GM23338 (cell line): ENCODE data around the gene ZNF675. TPM values are rescaled to one million over a fixed set of nuclear protein-coding genes. Genes with fewer than 3 reads are reported as not detected.

Experiments
- ATAC-seq: fragments of 200-7000 bp; cut with Tn5 transposase; 3 replicates; pipeline ENCODE4 v1.9.1; 2020
- DNase-seq: peaks from one replicate; pipeline ENCODE4 v3.0.0-alpha.2; 2015; ENCODE audit warnings: low spot score
- H2AFZ ChIP-seq: fragments of 200-600 bp; sonication (generic); 2 replicates; pipeline ENCODE4 v1.8.0; 2016; ENCODE audit warnings: antibody characterized with exemption, mild to moderate bottlenecking, moderate library complexity
- H3F3A ChIP-seq: fragments of 200-600 bp; sonication (generic); replicated peaks from 2 replicates; pipeline ENCODE4 v1.8.0; 2017; ENCODE audit warnings: antibody characterized with exemption, mixed run types, low read depth
- H3K27ac ChIP-seq: fragments of 200-600 bp; sonication (generic); 2 replicates; pipeline ENCODE4 v1.6.1; 2016; ENCODE audit warnings: low read depth
- H3K27me3 ChIP-seq: fragments of 200-600 bp; sonication (generic); 2 replicates; pipeline ENCODE4 v1.8.0; 2016; ENCODE audit warnings: mild to moderate bottlenecking, mixed run types, moderate library complexity; ENCODE audit not compliant: insufficient read depth
- H3K36me3 ChIP-seq: fragments of 200-600 bp; sonication (generic); 2 replicates; pipeline ENCODE4 v1.8.0; 2016; ENCODE audit warnings: mild to moderate bottlenecking; ENCODE audit not compliant: insufficient read depth
- H3K4me1 ChIP-seq: fragments of 200-600 bp; sonication (generic); 2 replicates; pipeline ENCODE4 v1.8.0; 2016; ENCODE audit warnings: mild to moderate bottlenecking, moderate library complexity; ENCODE audit not compliant: insufficient read depth
- H3K4me2 ChIP-seq: fragments of 200-600 bp; sonication (generic); 2 replicates; pipeline ENCODE4 v1.7.1; 2017; ENCODE audit warnings: mixed run types
- H3K4me3 ChIP-seq: fragments of 200-600 bp; sonication (generic); 2 replicates; pipeline ENCODE4 v1.6.1; 2016; ENCODE audit warnings: mixed run types
- H3K79me2 ChIP-seq: fragments of 200-600 bp; sonication (generic); replicated peaks from 2 replicates; pipeline ENCODE4 v1.8.0; 2017; ENCODE audit warnings: mild to moderate bottlenecking; ENCODE audit not compliant: insufficient read depth
- H3K9me2 ChIP-seq: fragments of 200-600 bp; sonication (generic); 2 replicates; pipeline ENCODE4 v1.8.0; 2017; ENCODE audit not compliant: insufficient read depth
- H4K20me1 ChIP-seq: fragments of 200-600 bp; sonication (generic); replicated peaks from 2 replicates; pipeline ENCODE4 v1.8.0; 2017; ENCODE audit warnings: mild to moderate bottlenecking; ENCODE audit not compliant: insufficient read depth
- H3K27ac Mint-ChIP-seq: 2 replicates; pipeline ENCODE4 v1.8.0; 2020; ENCODE audit warnings: inconsistent platforms, mild to moderate bottlenecking, moderate library complexity, mixed read lengths
- H3K27me3 Mint-ChIP-seq: 3 replicates; pipeline ENCODE4 v1.8.0; 2022; ENCODE audit warnings: low read depth, mild to moderate bottlenecking, moderate library complexity, mixed read lengths, inconsistent platforms; ENCODE audit not compliant: insufficient read depth, poor library complexity
- H3K36me3 Mint-ChIP-seq: 3 replicates; pipeline ENCODE4 v1.8.0; 2021; ENCODE audit warnings: low read depth, mild to moderate bottlenecking, inconsistent platforms, moderate library complexity, mixed read lengths
- H3K4me1 Mint-ChIP-seq: 3 replicates; pipeline ENCODE4 v1.8.0; 2020; ENCODE audit warnings: mild to moderate bottlenecking, inconsistent platforms, mixed read lengths
- H3K4me3 Mint-ChIP-seq: 3 replicates; pipeline ENCODE4 v1.8.0; 2021; ENCODE audit warnings: moderate library complexity, mild to moderate bottlenecking, inconsistent platforms, mixed read lengths
- H3K9me3 Mint-ChIP-seq: 3 replicates; pipeline ENCODE4 v1.8.0; 2020; ENCODE audit warnings: moderate library complexity, mild to moderate bottlenecking, inconsistent platforms, mixed read lengths
- CREB1 ChIP-seq: fragments of 250-450 bp; sonication (Bioruptor Pico); IDR thresholded peaks from 2 replicates; pipeline ENCODE4 v1.5.0; 2020; ENCODE audit warnings: low read depth, mild to moderate bottlenecking, moderate library complexity
- EZH2 ChIP-seq: fragments of 200-600 bp; sonication (generic); IDR thresholded peaks from one replicate; pipeline ENCODE4 v1.8.0; 2017; ENCODE audit warnings: antibody characterized with exemption, mild to moderate bottlenecking, low read depth; ENCODE audit not compliant: unreplicated experiment
- EZH2phosphoT487 ChIP-seq: fragments of 200-600 bp; sonication (generic); IDR thresholded peaks from one replicate; pipeline ENCODE4 v1.8.1; 2018; ENCODE audit warnings: antibody characterized with exemption; ENCODE audit not compliant: unreplicated experiment
- POLR2AphosphoS5 ChIP-seq: IDR thresholded peaks from 2 replicates; pipeline ENCODE4 v1.6.1; 2016; ENCODE audit warnings: antibody characterized with exemption, low read depth
- REST ChIP-seq: IDR thresholded peaks from one replicate; pipeline ENCODE4 v1.6.1; 2018; ENCODE audit warnings: antibody characterized with exemption; ENCODE audit not compliant: unreplicated experiment
- STAT1 ChIP-seq: IDR thresholded peaks from one replicate; pipeline ENCODE4 v1.6.1; 2016; ENCODE audit warnings: antibody characterized with exemption; ENCODE audit not compliant: unreplicated experiment
- ZNF114 ChIP-seq: fragments of 250-450 bp; sonication (Bioruptor Pico); IDR thresholded peaks from 2 replicates; pipeline ENCODE4 v1.5.0; 2020; ENCODE audit warnings: mild to moderate bottlenecking, moderate library complexity
- polyA plus RNA-seq: library from polyadenylated mRNA; unstranded; fragments of >200 nt; fragmentation: Nextera tagmentation; extraction: Ambion mirVana; gene quantifications from 2 replicates; pipeline ENCODE4 v1.2.1, GENCODE V29; 2016
- total RNA-seq: library from RNA; depleted of rRNA; stranded (reverse); fragments of >200 nt; shearing (Covaris generic); gene quantifications from 2 replicates; pipeline ENCODE4 v1.2.3, GENCODE V29; 2014
- TF ChIP-seq, protein P1 (sequence below): fragments of 250-450 bp; sonication (Bioruptor Pico); IDR thresholded peaks from 2 replicates; pipeline ENCODE4 v1.5.0; 2020; ENCODE audit warnings: mild to moderate bottlenecking, moderate library complexity

The ZNF675 gene
- total and polyA plus RNA-seq, 2 experiments from 2014 or later = 20.2 to 37.8 TPM

- no peak overlapping the region for H2AFZ ChIP-seq
- DNase-seq (no peak), ATAC-seq (no peak)
- no peak overlapping the region for H3K4me3 Mint-ChIP-seq
- H3K27ac ChIP-seq = no peak overlapping the region
- H3K36me3 Mint-ChIP-seq = no peaks in the 10 kb centered on the region
- no peaks in the 10 kb centered on the region for H3K9me3 Mint-ChIP-seq
- no peaks in the 10 kb centered on the region for H3K36me3 ChIP-seq
- no peak overlapping the region for H3K4me2 ChIP-seq
- no peaks in the 10 kb centered on the region for H3K79me2 ChIP-seq
- H3K27me3 ChIP-seq = no peaks in the 10 kb centered on the region
- no peaks in the 10 kb centered on the region for H4K20me1 ChIP-seq
- peaks cover 22% of the 10 kb centered on the region for H3K4me1 ChIP-seq
- TF ChIP-seq CREB1 = no peak
- TF ChIP-seq EZH2phosphoT487 = no peak
- no peak for TF ChIP-seq REST
- no peak for TF ChIP-seq EZH2
- TF ChIP-seq, protein P1, sequence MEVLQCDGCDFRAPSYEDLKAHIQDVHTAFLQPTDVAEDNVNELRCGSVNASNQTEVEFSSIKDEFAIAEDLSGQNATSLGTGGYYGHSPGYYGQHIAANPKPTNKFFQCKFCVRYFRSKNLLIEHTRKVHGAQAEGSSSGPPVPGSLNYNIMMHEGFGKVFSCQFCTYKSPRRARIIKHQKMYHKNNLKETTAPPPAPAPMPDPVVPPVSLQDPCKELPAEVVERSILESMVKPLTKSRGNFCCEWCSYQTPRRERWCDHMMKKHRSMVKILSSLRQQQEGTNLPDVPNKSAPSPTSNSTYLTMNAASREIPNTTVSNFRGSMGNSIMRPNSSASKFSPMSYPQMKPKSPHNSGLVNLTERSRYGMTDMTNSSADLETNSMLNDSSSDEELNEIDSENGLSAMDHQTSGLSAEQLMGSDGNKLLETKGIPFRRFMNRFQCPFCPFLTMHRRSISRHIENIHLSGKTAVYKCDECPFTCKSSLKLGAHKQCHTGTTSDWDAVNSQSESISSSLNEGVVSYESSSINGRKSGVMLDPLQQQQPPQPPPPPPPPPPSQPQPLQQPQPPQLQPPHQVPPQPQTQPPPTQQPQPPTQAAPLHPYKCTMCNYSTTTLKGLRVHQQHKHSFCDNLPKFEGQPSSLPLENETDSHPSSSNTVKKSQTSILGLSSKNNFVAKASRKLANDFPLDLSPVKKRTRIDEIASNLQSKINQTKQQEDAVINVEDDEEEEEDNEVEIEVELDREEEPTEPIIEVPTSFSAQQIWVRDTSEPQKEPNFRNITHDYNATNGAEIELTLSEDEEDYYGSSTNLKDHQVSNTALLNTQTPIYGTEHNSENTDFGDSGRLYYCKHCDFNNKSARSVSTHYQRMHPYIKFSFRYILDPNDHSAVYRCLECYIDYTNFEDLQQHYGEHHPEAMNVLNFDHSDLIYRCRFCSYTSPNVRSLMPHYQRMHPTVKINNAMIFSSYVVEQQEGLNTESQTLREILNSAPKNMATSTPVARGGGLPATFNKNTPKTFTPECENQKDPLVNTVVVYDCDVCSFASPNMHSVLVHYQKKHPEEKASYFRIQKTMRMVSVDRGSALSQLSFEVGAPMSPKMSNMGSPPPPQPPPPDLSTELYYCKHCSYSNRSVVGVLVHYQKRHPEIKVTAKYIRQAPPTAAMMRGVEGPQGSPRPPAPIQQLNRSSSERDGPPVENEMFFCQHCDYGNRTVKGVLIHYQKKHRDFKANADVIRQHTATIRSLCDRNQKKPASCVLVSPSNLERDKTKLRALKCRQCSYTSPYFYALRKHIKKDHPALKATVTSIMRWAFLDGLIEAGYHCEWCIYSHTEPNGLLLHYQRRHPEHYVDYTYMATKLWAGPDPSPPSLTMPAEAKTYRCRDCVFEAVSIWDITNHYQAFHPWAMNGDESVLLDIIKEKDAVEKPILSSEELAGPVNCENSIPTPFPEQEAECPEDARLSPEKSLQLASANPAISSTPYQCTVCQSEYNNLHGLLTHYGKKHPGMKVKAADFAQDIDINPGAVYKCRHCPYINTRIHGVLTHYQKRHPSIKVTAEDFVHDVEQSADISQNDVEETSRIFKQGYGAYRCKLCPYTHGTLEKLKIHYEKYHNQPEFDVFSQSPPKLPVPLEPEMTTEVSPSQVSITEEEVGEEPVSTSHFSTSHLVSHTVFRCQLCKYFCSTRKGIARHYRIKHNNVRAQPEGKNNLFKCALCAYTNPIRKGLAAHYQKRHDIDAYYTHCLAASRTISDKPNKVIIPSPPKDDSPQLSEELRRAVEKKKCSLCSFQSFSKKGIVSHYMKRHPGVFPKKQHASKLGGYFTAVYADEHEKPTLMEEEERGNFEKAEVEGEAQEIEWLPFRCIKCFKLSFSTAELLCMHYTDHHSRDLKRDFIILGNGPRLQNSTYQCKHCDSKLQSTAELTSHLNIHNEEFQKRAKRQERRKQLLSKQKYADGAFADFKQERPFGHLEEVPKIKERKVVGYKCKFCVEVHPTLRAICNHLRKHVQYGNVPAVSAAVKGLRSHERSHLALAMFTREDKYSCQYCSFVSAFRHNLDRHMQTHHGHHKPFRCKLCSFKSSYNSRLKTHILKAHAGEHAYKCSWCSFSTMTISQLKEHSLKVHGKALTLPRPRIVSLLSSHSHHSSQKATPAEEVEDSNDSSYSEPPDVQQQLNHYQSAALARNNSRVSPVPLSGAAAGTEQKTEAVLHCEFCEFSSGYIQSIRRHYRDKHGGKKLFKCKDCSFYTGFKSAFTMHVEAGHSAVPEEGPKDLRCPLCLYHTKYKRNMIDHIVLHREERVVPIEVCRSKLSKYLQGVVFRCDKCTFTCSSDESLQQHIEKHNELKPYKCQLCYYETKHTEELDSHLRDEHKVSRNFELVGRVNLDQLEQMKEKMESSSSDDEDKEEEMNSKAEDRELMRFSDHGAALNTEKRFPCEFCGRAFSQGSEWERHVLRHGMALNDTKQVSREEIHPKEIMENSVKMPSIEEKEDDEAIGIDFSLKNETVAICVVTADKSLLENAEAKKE = no peak
- no peak for TF ChIP-seq STAT1
- no peak for TF ChIP-seq ZNF114
- TF ChIP-seq POLR2AphosphoS5 = no peak
- H3K27ac Mint-ChIP-seq = no peak overlapping the region; the same call in 1 of the 2 replicates
- peaks cover 25% of the 10 kb centered on the region; the same call in 2 of the 3 replicates for H3K4me1 Mint-ChIP-seq
- no peaks in the 10 kb centered on the region; the same call in 1 of the 2 replicates for H3F3A ChIP-seq
- H3K9me2 ChIP-seq = no peaks in the 10 kb centered on the region
- no peak overlapping the region for H3K4me3 ChIP-seq
- H3K27me3 Mint-ChIP-seq = peaks cover 15% of the 10 kb centered on the region
Observed at GRCh38 chr19:23716792-23717191, 29.8 kb upstream of the ZNF675 start.
